SKM-1 treated with dmso at 0.1 percent for 144 hours (cell line): Measurements from ENCODE around the gene NDUFAF2.
"Not testable (repeated sequence)": the region's sequence is repeated elsewhere in the genome, so short reads cannot be mapped to it uniquely, and the experiment has no call there.

Experiments
- DNase-seq: peaks from one replicate; lab custom pipeline; 2025; ENCODE audit not compliant: unreplicated experiment; lab: John Stamatoyannopoulos, UW

The NDUFAF2 gene

GRCh38 chr5:60992871-60993270 lies 47.9 kb downstream of the NDUFAF2 start:
- no peak for DNase-seq

GRCh38 chr5:60993425-60993824 lies 48.4 kb downstream of the NDUFAF2 start:
- no peak for DNase-seq

- no peak for DNase-seq
These were observed 49.0 kb downstream of the NDUFAF2 start for GRCh38 chr5:60993875-60994571.

- no peak for DNase-seq
These were observed 51.4 kb downstream of the NDUFAF2 start for GRCh38 chr5:60996368-60996767.

GRCh38 chr5:60997721-60998120 lies 52.7 kb downstream of the NDUFAF2 start:
- no peak for DNase-seq

- DNase-seq, result no peak
These were observed 55.9 kb downstream of the NDUFAF2 start for GRCh38 chr5:61000887-61001286.

- no peak for DNase-seq
These were observed 56.6 kb downstream of the NDUFAF2 start for GRCh38 chr5:61001647-61002046.

- no peak for DNase-seq
These were observed 57.8 kb downstream of the NDUFAF2 start for GRCh38 chr5:61002611-61003355.

GRCh38 chr5:61004448-61004847 lies 59.4 kb downstream of the NDUFAF2 start:
- DNase-seq, result no peak

- no peak for DNase-seq
These were observed 64.9 kb downstream of the NDUFAF2 start for GRCh38 chr5:61009907-61010306.

GRCh38 chr5:61010467-61011454 lies 65.8 kb downstream of the NDUFAF2 start:
- DNase-seq, result no peak

GRCh38 chr5:61018062-61018461 lies 73.1 kb downstream of the NDUFAF2 start:
- DNase-seq, result no peak

GRCh38 chr5:61019642-61020041 lies 74.6 kb downstream of the NDUFAF2 start:
- no peak for DNase-seq

GRCh38 chr5:61020415-61020814 lies 75.4 kb downstream of the NDUFAF2 start:
- no peak for DNase-seq

- DNase-seq, result no peak
These were observed 78.1 kb downstream of the NDUFAF2 start for GRCh38 chr5:61023131-61023530.

- DNase-seq, result no peak
These were observed 81.0 kb downstream of the NDUFAF2 start for GRCh38 chr5:61026004-61026403.

- no peak for DNase-seq
These were observed 83.4 kb downstream of the NDUFAF2 start for GRCh38 chr5:61028382-61028781.

- DNase-seq, result no peak
These were observed 84.6 kb downstream of the NDUFAF2 start for GRCh38 chr5:61029456-61030162.

GRCh38 chr5:61030163-61030482 lies 85.1 kb downstream of the NDUFAF2 start:
- no peak for DNase-seq

- not testable (repeated sequence) for DNase-seq
These were observed 86.3 kb downstream of the NDUFAF2 start for GRCh38 chr5:61031301-61031700.

- DNase-seq, result no peak
These were observed 99.5 kb downstream of the NDUFAF2 start for GRCh38 chr5:61044545-61044944.
